Effector CD8-positive, alpha-beta T cell (primary cell): ENCODE results near the gene MAN1C1.

ENCODE experiments used
- DNase-seq: peaks from one replicate; lab custom pipeline; 2025; lab: John Stamatoyannopoulos, UW

Gene MAN1C1

GRCh38 chr1:25765136-25765922, 148.7 kb downstream of the MAN1C1 start:
- DNase-seq = no peak

DNA sequence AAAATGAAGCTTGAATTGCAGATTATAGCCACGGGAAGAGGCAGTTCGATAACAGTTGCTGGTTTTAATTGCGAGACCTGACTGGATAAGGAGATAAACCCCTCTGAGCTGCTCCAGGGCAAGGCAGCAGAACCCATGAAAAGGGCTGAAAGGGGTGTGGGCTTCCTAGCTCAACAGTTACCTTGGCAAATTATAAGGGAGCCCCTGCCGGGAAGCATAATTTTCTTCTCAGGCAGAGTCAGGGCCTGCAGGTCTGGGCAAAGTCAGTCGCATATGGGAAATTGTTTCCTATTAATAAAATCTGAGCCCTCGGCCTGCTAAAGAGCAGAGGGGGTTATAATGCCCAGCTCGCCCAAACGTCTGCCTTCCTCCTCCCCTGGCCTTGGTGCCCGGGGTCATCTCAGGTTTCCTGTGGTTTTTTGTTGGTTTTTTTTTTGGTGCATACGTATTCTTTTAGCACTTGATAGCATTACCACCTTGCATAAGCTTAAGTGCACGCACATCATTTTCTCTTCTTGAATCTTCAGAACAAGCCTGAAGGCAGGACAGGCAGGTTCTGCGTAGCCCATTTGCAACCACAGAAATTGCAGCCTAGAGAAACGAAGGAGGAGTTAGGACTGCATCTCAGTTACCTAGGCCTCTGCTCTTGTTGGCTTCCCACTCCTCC, 149.5 kb downstream of the MAN1C1 start:
- no peak for DNase-seq

- DNase-seq = no peak
Measured at GRCh38 chr1:25766721-25767436, 150.3 kb downstream of the MAN1C1 start.

GRCh38 chr1:25767437-25767770, 150.8 kb downstream of the MAN1C1 start:
- no peak for DNase-seq

DNA sequence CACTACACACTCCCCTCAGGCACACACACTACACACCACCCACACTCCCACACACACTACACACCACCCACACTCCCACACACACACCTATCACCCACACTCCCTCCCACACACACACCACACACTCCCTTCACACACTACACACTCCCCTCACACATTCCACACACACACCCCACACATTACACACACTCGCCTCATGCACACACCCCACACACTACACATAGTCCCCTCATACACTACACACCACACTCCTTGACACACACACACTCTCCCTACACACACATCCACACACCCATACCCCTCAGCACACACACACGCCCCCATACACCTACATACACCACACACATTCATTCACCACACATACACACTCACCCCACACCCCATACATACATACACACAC, 152.4 kb downstream of the MAN1C1 start:
- DNase-seq = no peak

DNA sequence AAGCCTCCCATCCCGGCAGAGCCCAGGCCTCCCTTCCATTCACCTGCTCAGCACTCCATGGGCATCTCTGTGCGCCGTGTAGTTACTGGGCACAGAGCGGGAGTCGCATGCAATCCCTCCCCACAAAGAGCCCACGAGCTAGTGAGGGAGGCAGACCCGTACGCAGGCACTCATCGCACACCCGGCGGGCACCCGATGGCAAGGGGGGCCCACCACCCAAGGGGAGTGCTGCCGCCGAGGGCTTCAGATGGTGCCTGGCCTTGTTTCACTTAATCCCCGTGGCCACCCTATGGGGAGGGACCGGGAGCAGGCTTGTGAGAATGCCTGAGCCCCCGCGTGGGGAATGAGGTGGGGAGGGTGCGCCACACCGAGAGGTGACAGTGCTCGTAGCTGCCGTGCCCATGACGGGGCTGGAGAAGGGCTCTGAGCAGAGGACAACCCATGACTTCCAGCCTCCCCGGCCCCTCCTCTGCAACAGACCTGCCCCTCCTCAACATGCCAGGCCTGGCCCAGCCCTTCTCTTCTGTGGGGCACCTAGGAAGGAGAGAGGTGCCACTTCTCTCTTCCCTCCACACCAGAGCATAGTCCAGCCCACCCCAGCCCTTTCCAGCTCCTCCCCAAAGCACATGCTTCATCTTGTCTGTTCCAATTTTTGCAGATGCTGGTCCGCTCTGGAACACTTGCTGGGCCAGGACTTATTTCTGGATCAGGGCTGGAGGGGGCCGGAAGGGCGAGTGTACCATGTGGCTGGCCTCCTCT, 153.2 kb downstream of the MAN1C1 start:
- DNase-seq = no peak

DNA sequence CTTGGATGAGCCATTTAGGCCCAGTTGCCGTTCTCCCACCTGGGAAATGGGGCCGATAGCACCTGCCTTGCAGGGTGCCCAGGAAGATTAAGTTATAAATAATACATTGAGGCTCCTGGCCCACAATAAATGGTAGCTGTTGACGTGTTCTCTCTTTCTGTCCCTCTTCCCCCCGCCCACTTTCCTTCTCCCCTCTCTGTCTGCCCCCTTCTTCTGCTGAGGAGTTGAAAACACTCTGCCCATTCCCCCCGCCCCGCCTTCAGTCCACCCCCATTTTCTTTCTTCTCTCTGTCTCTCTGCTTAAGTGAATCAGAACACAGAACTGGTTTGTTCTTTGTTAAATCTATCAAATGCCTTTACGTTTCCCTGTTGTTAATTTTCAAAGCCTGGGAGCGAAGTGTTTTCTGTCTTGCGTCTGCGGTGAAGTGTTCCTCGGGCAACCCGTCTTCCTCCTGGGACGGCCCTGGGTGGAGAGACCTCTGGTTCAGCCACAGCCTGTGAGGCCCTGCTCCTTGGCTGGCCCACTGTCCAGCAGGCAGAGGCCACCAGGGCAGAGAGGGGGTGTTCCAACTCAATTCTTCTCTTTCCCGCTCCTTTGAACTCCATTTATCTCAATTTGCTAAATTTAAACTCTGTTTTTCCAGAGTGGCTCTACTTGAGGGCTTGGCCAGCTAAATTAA, 154.1 kb downstream of the MAN1C1 start:
- DNase-seq = no peak

GRCh38 chr1:25771221-25772114, 154.9 kb downstream of the MAN1C1 start:
- DNase-seq = peak; percentile 14

- DNase-seq = no peak
Measured at GRCh38 chr1:25772164-25772563, 155.6 kb downstream of the MAN1C1 start.

GRCh38 chr1:25772692-25773245, 156.2 kb downstream of the MAN1C1 start:
- DNase-seq = no peak

GRCh38 chr1:25773441-25774125, 157.0 kb downstream of the MAN1C1 start:
- no peak for DNase-seq

- DNase-seq = no peak
Measured at GRCh38 chr1:25774206-25774803, 157.7 kb downstream of the MAN1C1 start.

DNA sequence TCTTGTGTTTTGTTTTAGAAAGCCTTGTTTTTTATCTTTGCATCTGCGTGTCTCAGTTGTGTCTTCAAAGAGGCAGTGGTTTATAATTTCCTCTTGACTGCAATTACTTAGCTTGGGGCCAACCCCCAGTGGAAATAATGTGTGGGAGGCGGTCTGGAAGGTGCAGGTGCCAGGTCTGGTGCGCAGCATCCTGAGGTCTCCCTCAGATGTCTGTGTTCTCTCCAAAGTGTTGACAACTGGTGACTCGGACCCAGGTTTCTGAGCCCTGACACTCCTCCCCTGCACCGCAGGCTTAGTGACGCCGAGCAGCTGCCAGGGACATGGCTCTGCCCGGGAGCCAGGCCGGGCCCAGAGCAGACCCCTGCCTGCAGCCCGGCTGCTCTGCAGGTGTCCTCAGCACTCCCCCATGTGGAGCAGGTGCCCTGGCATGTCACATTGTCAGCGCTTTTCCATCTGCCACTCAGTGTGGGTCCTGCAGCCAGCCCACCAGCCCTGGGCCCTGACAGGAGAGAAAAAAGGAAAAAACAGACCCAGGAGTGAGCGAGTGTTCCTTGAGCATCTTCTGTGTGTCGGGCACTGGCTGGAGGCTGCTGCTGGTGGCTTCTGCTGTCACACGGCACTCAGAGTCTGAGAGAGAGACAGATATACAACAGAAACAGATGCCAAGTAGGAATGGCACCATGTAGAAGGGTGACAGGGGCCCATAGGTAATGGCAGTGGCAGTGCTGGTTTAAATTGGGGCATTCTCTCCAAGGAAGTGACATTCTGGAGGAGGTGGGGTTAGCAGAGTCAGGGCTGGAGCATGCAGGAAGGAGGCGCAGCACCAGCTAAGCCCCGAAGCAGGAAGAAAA, 158.6 kb downstream of the MAN1C1 start:
- DNase-seq = peak; percentile 62

DNA sequence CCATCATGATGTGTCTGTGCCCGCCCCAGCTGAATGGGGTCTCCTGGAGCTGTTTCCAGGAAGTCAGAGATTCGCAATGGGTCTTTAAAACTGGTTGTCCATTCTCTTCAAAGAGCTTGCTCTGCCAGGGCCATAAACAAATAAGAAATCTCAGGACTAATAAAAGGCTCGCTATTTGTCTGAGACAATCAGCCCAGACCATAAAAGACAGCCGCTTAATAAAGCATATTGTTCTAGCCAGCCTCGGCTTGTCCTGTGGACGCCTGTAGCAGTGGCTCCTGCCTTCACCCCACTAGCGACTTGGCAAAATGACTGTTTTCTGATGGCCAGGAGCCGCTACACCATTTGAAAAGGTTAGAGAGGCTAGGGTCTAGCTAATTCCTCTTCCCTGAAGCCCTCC, 162.8 kb downstream of the MAN1C1 start:
- DNase-seq = no peak

- DNase-seq = no peak
Measured at GRCh38 chr1:25779894-25780293, 163.3 kb downstream of the MAN1C1 start.

- DNase-seq = no peak
Measured at GRCh38 chr1:25780318-25781129, 163.9 kb downstream of the MAN1C1 start.

DNA sequence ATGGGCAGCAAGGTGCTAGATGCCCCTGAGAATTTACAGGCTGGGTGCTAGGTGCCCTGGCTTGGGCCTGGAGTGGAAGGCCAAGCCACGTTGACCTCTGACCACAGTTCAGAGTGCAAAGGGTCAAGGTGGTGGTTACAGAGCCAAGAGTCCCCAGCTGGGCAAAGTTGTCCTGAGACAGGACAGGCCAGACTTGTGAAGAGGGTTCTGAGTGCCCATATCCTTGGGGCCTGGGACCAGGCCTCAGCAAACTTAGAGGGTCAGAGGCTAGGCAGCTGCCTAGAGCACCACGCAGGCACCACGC, 164.5 kb downstream of the MAN1C1 start:
- DNase-seq = no peak
